Pancreas (tissue), 10 donors: Measurements from ENCODE around the gene GTF3C1. TPM values are rescaled to one million over a fixed set of nuclear protein-coding genes. Genes with fewer than 3 reads are reported as not detected.

Experiments
- ATAC-seq, 4 donors: fragments of 200-7000 bp; cut with Tn5 transposase; one replicate each; pipeline versions ENCODE4 v1.8.0 to v1.9.1; 2020; ENCODE audit warnings: mild to moderate bottlenecking in 4 of 4, moderate library complexity in 4 of 4
- DNase-seq, 6 donors: peaks; one replicate each; pipeline ENCODE4 v3.0.0-alpha.2; 2020
- FAIRE-seq: peaks from 2 replicates; lab custom pipeline; 2012; peaks lifted over from hg19 to GRCh38; lab: Jason Lieb, UNC
- H3K27ac ChIP-seq, 4 donors: fragments of 200-600 bp; sonication (generic); 1 replicate in 3 of 4; 2 replicates in 1 of 4; pipeline versions ENCODE4 v1.5.0 to v1.8.0; 2020
- H3K27me3 ChIP-seq, 4 donors: fragments of 200-600 bp; one replicate each; pipeline ENCODE4 v1.8.0; 2021
- H3K36me3 ChIP-seq, 3 donors: fragments of 200-600 bp; sonication (generic) in 1 of 3; one replicate each; pipeline versions ENCODE4 v1.5.0 to v1.8.0; 2020 to 2021
- H3K4me1 ChIP-seq, 3 donors: fragments of 200-600 bp; one replicate each; pipeline ENCODE4 v1.8.0; 2021
- H3K4me3 ChIP-seq, 4 donors: fragments of 200-600 bp; sonication (generic) in 2 of 4; one replicate each; pipeline versions ENCODE4 v1.5.0 to v1.8.0; 2020 to 2021
- H3K9me3 ChIP-seq, 4 donors: fragments of 200-600 bp; one replicate each; pipeline ENCODE4 v1.8.0; 2021
- WGBS, 2 donors: extraction: QIAGEN DNeasy Blood & Tissue Kit; methylation state at CpG; one replicate each; pipeline ENCODE4 v1.1.7; 2013; 5-methylcytosine and 5-hydroxymethylcytosine counted together
- intact Hi-C, 3 donors: fragments of 100-400 bp; cut with DNase I; formaldehyde crosslinking; loops; one replicate each; pipeline versions ENCODE4 v1.11.1 to v1.14.2; 2022
- polyA plus RNA-seq, 2 donors: library from polyadenylated mRNA; stranded (reverse); fragments of 200-250 nt; gene quantifications; one replicate each; pipeline ENCODE4 v1.2.3, GENCODE V29; 2013
- total RNA-seq, 6 donors: library from RNA; stranded (reverse); fragmentation: NEBNext Ultra II Directional in 4 of 6; extraction: Animal tissue kit (Norgen Biotek cat#: 25700) in 4 of 6; gene quantifications; one replicate each; pipeline versions ENCODE4 v1.2.1 to v1.2.4, GENCODE V29; 2021 to 2023
- TF ChIP-seq, protein P1 (sequence below), 4 donors: fragments of 200-600 bp; sonication (generic) in 3 of 4; IDR thresholded peaks; one replicate each; pipeline versions ENCODE4 v1.5.0 to v1.8.0; 2021; ENCODE audit warnings: antibody characterized with exemption in 4 of 4
- donor health status: healthy with polysubstance abuse.
- donor health status: DM: no; HTN: no; CAD: no; lungs with moderate emphysema.
- donor health status: DM: no; HTN: no; CAD: no.
- donor health status: control.
- donor health status: control.
- donor health status: Bipolar disorder and iron deficiency.
- donor health status: DM: yes; HTN: yes; CAD: no.
- donor health status: DM: no; HTN: no; CAD: no.
- donor health status: DM: no; HTN: no; CAD: no.
- donor health status: DM: yes; HTN: yes; CAD: no.

The GTF3C1 gene
- total and polyA plus RNA-seq, 8 donors, result 31.5 to 113 (median 43.8) TPM

DNA sequence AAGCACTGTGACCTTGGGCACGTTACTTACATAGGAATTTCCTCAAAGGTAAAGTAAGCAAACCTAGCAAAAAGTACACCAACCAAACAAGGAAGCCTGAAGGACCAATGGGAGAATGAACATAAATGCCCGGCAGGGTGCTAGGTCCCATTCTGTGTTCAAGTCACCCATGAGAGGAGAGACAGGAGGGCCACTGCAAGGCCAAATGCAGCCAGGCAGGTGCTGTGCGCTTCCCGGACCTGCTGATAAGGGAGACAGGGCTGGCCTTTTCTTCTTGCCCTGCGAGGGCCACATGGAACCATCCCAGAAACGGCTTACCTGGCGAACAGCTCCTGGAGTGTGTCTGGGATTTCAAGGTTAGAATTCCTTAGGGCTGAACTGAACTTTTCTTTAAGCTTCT lies 69.0 kb downstream of the GTF3C1 start:
- DNase-seq (peak in 1 of 6 donors; percentile 24), ATAC-seq (no peak), FAIRE-seq (no peak)
- 66 to 70% methylated on average over 7 of the region's 7 CpGs for WGBS, 2 donors
- TF ChIP-seq, protein P1, sequence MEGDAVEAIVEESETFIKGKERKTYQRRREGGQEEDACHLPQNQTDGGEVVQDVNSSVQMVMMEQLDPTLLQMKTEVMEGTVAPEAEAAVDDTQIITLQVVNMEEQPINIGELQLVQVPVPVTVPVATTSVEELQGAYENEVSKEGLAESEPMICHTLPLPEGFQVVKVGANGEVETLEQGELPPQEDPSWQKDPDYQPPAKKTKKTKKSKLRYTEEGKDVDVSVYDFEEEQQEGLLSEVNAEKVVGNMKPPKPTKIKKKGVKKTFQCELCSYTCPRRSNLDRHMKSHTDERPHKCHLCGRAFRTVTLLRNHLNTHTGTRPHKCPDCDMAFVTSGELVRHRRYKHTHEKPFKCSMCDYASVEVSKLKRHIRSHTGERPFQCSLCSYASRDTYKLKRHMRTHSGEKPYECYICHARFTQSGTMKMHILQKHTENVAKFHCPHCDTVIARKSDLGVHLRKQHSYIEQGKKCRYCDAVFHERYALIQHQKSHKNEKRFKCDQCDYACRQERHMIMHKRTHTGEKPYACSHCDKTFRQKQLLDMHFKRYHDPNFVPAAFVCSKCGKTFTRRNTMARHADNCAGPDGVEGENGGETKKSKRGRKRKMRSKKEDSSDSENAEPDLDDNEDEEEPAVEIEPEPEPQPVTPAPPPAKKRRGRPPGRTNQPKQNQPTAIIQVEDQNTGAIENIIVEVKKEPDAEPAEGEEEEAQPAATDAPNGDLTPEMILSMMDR (IDR thresholded peaks at IDR 0.05), result no peak
- intact Hi-C loops, result no loop called here
- Histone ChIP-seq H3K4me3 (no peak overlapping the region), H3K27me3 (no peaks in the 10 kb centered on the region), H3K36me3 (peaks cover 17 to 93% (median 59%) of the 10 kb centered on the region in 3 donors), H3K27ac (no peak overlapping the region), H3K4me1 (no peaks in the 10 kb centered on the region), H3K9me3 (no peaks in the 10 kb centered on the region)

- Histone ChIP-seq H3K27ac (no peak overlapping the region), H3K4me3 (no peak overlapping the region), H3K36me3 (peaks cover 9 to 90% (median 53%) of the 10 kb centered on the region in 3 donors), H3K4me1 (no peaks in the 10 kb centered on the region), H3K27me3 (no peaks in the 10 kb centered on the region), H3K9me3 (no peaks in the 10 kb centered on the region)
- intact Hi-C loops, result no loop called here
- WGBS, 2 donors, result 91 to 95% methylated on average over 9 of the region's 9 CpGs
- ATAC-seq (no peak), DNase-seq (peak in 1 of 6 donors; percentile 35), FAIRE-seq (no peak)
- TF ChIP-seq, protein P1 (IDR thresholded peaks at IDR 0.05), result no peak
These were observed 73.5 kb downstream of the GTF3C1 start for GRCh38 chr16:27476240-27476639.

GRCh38 chr16:27475561-27475960 lies 74.2 kb downstream of the GTF3C1 start:
- Histone ChIP-seq H3K27me3 (no peaks in the 10 kb centered on the region), H3K4me3 (no peak overlapping the region), H3K27ac (no peak overlapping the region), H3K9me3 (no peaks in the 10 kb centered on the region), H3K4me1 (no peaks in the 10 kb centered on the region), H3K36me3 (peaks cover 9 to 90% (median 56%) of the 10 kb centered on the region in 3 donors)
- DNase-seq (peak in 1 of 6 donors; percentile 26), ATAC-seq (no peak), FAIRE-seq (no peak)
- intact Hi-C loops, result no loop called here
- WGBS, 2 donors, result 91 to 94% methylated on average over 9 of the region's 9 CpGs
- TF ChIP-seq, protein P1 (IDR thresholded peaks at IDR 0.05), result no peak

DNA sequence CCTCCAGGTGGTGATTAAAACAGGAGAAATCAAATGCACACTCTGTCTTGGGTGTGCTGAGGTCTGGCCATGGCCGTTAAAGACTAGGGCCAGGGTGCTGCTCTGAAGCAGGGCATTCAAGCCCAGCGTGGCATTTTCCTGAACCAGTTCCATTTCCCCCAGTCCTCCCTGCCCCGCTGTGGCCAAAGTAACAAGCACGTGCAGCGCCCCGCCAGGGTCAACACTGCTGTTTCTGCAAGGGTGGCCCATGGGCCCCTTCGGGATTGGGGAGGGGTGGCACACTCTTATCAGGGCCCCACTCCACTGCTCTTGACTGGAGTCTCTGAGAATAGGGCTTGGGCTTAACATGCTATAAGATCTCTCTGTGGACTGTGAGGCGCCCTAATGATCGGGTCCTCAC lies 74.8 kb downstream of the GTF3C1 start:
- H3K4me3 ChIP-seq, result no peak overlapping the region
- 91% methylated on average over 9 of the region's 9 CpGs for WGBS, 2 donors
- ATAC-seq, result no peak
- intact Hi-C loops, result no loop called here
- peaks cover 9 to 92% (median 61%) of the 10 kb centered on the region in 3 donors for H3K36me3 ChIP-seq
- no peaks in the 10 kb centered on the region for H3K27me3 ChIP-seq
- no peaks in the 10 kb centered on the region for H3K4me1 ChIP-seq
- TF ChIP-seq, protein P1 (IDR thresholded peaks at IDR 0.05), result no peak
- H3K9me3 ChIP-seq, result no peaks in the 10 kb centered on the region
- peak in 2 of 6 donors; percentile 37 to 44 for DNase-seq
- no peak overlapping the region for H3K27ac ChIP-seq
- FAIRE-seq, result no peak

DNA sequence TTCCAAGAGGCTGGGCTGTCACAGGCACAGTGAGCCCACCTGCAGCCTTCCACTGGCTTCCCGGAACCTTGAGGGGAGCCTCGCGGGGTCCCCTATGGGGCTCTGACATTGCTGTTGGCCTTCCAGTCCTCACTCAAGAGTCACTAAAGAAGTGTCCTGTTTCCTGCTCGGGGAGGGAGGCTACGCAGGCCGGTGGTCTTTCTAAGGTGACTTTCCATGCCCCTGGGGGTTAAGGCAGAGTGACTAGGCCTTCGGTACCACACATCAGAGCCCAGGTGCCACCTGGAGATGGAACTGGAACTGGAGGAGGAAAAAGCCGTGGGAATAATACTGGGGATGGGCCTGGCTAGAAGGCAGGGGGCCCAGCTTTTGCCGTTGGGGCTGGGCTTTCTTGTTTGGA lies 75.7 kb downstream of the GTF3C1 start:
- WGBS, 2 donors, result 93% methylated on average over 9 of the region's 9 CpGs
- Histone ChIP-seq H3K27ac (no peak overlapping the region), H3K4me3 (no peak overlapping the region), H3K9me3 (no peaks in the 10 kb centered on the region), H3K36me3 (peaks cover 9 to 92% (median 68%) of the 10 kb centered on the region in 3 donors), H3K4me1 (no peaks in the 10 kb centered on the region), H3K27me3 (no peaks in the 10 kb centered on the region)
- intact Hi-C loops, result no loop called here
- ATAC-seq (no peak), FAIRE-seq (no peak), DNase-seq (peak in 2 of 6 donors; percentile 21 to 26)
- TF ChIP-seq, protein P1 (IDR thresholded peaks at IDR 0.05), result no peak
